GM23248 (cell line): ENCODE measurements around the gene AVPR1B. TPM values are rescaled to one million over a fixed set of nuclear protein-coding genes. Genes with fewer than 3 reads are reported as not detected.
"Not testable (repeated sequence)": the region's sequence is repeated elsewhere in the genome, so short reads cannot be mapped to it uniquely, and the experiment has no call there.

ENCODE experiments used
- DNase-seq: peaks from one replicate; pipeline ENCODE4 v3.0.0-alpha.2; 2015
- H2AFZ ChIP-seq: fragments of 200-600 bp; sonication (generic); 2 replicates; pipeline ENCODE4 v1.6.1; 2016; ENCODE audit warnings: antibody characterized with exemption
- H3F3A ChIP-seq: fragments of 200-600 bp; sonication (generic); 2 replicates; pipeline ENCODE4 v1.6.1; 2016; ENCODE audit warnings: mild to moderate bottlenecking, antibody characterized with exemption, mixed run types; ENCODE audit not compliant: insufficient read depth
- H3K27ac ChIP-seq: fragments of 200-600 bp; sonication (generic); 2 replicates; pipeline ENCODE4 v1.5.1; 2016; ENCODE audit warnings: mild to moderate bottlenecking
- H3K27me3 ChIP-seq: fragments of 200-600 bp; sonication (generic); replicated peaks from 2 replicates; pipeline ENCODE4 v1.6.1; 2016; ENCODE audit warnings: mild to moderate bottlenecking; ENCODE audit not compliant: insufficient read depth
- H3K36me3 ChIP-seq: fragments of 200-600 bp; sonication (generic); 2 replicates; pipeline ENCODE4 v1.6.1; 2016; ENCODE audit warnings: low read depth, mild to moderate bottlenecking
- H3K4me1 ChIP-seq: fragments of 200-600 bp; sonication (generic); 2 replicates; pipeline ENCODE4 v1.6.1; 2016; ENCODE audit warnings: mild to moderate bottlenecking; ENCODE audit not compliant: insufficient read depth
- H3K4me2 ChIP-seq: fragments of 200-600 bp; sonication (generic); one replicate; pipeline ENCODE4 v1.6.1; 2016; ENCODE audit warnings: mild to moderate bottlenecking; ENCODE audit not compliant: unreplicated experiment
- H3K4me3 ChIP-seq: fragments of 200-600 bp; sonication (generic); 2 replicates; pipeline ENCODE4 v1.5.1; 2016; ENCODE audit warnings: mild to moderate bottlenecking
- H3K79me2 ChIP-seq: fragments of 200-600 bp; sonication (generic); 2 replicates; pipeline ENCODE4 v1.6.1; 2016; ENCODE audit warnings: mild to moderate bottlenecking; ENCODE audit not compliant: insufficient read depth
- H3K9ac ChIP-seq: fragments of 200-600 bp; sonication (generic); 2 replicates; pipeline ENCODE4 v1.6.1; 2016; ENCODE audit warnings: mild to moderate bottlenecking
- H3K9me2 ChIP-seq: fragments of 200-600 bp; sonication (generic); 2 replicates; pipeline ENCODE4 v1.6.1; 2016; ENCODE audit warnings: mixed run types, mild to moderate bottlenecking, moderate library complexity; ENCODE audit not compliant: insufficient read depth
- H3K9me3 ChIP-seq: fragments of 200-600 bp; sonication (generic); one replicate; pipeline ENCODE4 v1.6.1; 2017; ENCODE audit warnings: low read depth
- H4K20me1 ChIP-seq: fragments of 200-600 bp; sonication (generic); 2 replicates; pipeline ENCODE4 v1.6.0; 2016; ENCODE audit not compliant: insufficient read depth
- EZH2 ChIP-seq: fragments of 200-600 bp; sonication (generic); IDR thresholded peaks from 2 replicates; pipeline ENCODE4 v1.6.1; 2018; ENCODE audit warnings: antibody characterized with exemption, mild to moderate bottlenecking; ENCODE audit not compliant: insufficient read depth, poor library complexity, severe bottlenecking
- EZH2phosphoT487 ChIP-seq: fragments of 200-600 bp; sonication (generic); IDR thresholded peaks from 2 replicates; pipeline ENCODE4 v1.6.1; 2018; ENCODE audit warnings: antibody characterized with exemption, moderate library complexity, mild to moderate bottlenecking, low read depth; ENCODE audit not compliant: insufficient read depth
- WGBS, 2 experiments: methylation state at CpG; one replicate each; pipeline ENCODE4 v1.1.6; 2015 to 2017; ENCODE audit warnings: low lambda C conversion rate in 2 of 2, low coverage in 1 of 2; ENCODE audit errors: missing lambda C conversion rate in 2 of 2; 5-methylcytosine and 5-hydroxymethylcytosine counted together
- in situ Hi-C: fragments of 300-500 bp; cut with MboI; formaldehyde crosslinking; loops from 2 replicates; pipeline ENCODE4 v1.15.0; 2020
- polyA plus RNA-seq: library from polyadenylated mRNA; unstranded; fragments of >200 nt; fragmentation: Nextera tagmentation; extraction: Ambion mirVana; gene quantifications from 2 replicates; pipeline ENCODE4 v1.2.1, GENCODE V29; 2016
- small RNA-seq: library from RNA; depleted of rRNA; stranded (forward); fragments of <200 nt; gene quantifications from one replicate; pipeline ENCODE3, GENCODE V24; 2014; ENCODE audit warnings: low read depth, low replicate concordance
- total RNA-seq: library from RNA; depleted of rRNA; stranded (reverse); fragments of >200 nt; shearing (Covaris generic); gene quantifications from 2 replicates; pipeline ENCODE4 v1.2.3, GENCODE V29; 2014; rRNA removed

AVPR1B gene
- total and polyA plus RNA-seq, 2 experiments from 2014 or later, result not detected

GRCh38 chr1:206065547-206066145 is 51.5 kb downstream of the AVPR1B start:
- in situ Hi-C loops, result no loop called here
- 74 to 78% methylated on average over 4 of the region's 4 CpGs for WGBS, 2 experiments
- H3F3A ChIP-seq, result no peaks in the 10 kb centered on the region

GRCh38 chr1:206064501-206064900 is 52.7 kb downstream of the AVPR1B start:
- H3K36me3 ChIP-seq, H3K27ac ChIP-seq, H3F3A ChIP-seq, in situ Hi-C loops, H3K4me2 ChIP-seq, DNase-seq, H3K4me1 ChIP-seq, H3K79me2 ChIP-seq, H3K9me3 ChIP-seq, H4K20me1 ChIP-seq, H3K9ac ChIP-seq, H2AFZ ChIP-seq, H3K9me2 ChIP-seq, H3K4me3 ChIP-seq: not testable (repeated sequence)
- WGBS, 2 experiments, result 92% methylated on average over 4 to 13 of the region's 25 CpGs
- peaks cover 35% of the 10 kb centered on the region for H3K27me3 ChIP-seq

More at GRCh38 chr1:206065547-206066145, 51.5 kb downstream of the AVPR1B start:
- no peak overlapping the region for H3K4me2 ChIP-seq
- no peak for DNase-seq
- no peak overlapping the region for H3K4me3 ChIP-seq
- H3K27me3 ChIP-seq, result peaks cover 31% of the 10 kb centered on the region
- H3K4me1 ChIP-seq, result no peaks in the 10 kb centered on the region
- no peaks in the 10 kb centered on the region for H3K79me2 ChIP-seq
- no peak overlapping the region for H3K9ac ChIP-seq
- TF ChIP-seq EZH2 (no peak), EZH2phosphoT487 (no peak)
- no peaks in the 10 kb centered on the region for H3K9me2 ChIP-seq
- no peaks in the 10 kb centered on the region for H3K36me3 ChIP-seq
- H2AFZ ChIP-seq, result no peak overlapping the region
- no peaks in the 10 kb centered on the region for H3K9me3 ChIP-seq
- H3K27ac ChIP-seq, result no peak overlapping the region
- no peaks in the 10 kb centered on the region for H4K20me1 ChIP-seq

GRCh38 chr1:206064001-206064400 is 53.2 kb downstream of the AVPR1B start:
- H3K27ac ChIP-seq, DNase-seq, H3K9ac ChIP-seq, H4K20me1 ChIP-seq, H3F3A ChIP-seq, in situ Hi-C loops, H3K4me1 ChIP-seq, H3K9me2 ChIP-seq, H3K4me2 ChIP-seq, H3K79me2 ChIP-seq, H2AFZ ChIP-seq, H3K36me3 ChIP-seq, H3K4me3 ChIP-seq, H3K9me3 ChIP-seq: not testable (repeated sequence)
- H3K27me3 ChIP-seq, result peaks cover 30% of the 10 kb centered on the region
- 83% methylated on average over 32 of the region's 35 CpGs; no CpG with 5 or more reads in 1 of the 2 experiments for WGBS, 2 experiments

GRCh38 chr1:206062464-206062863 is 54.7 kb downstream of the AVPR1B start:
- WGBS, 2 experiments, result 57 to 63% methylated on average over 6 of the region's 6 CpGs
- Histone ChIP-seq H3K79me2 (no peaks in the 10 kb centered on the region), H3F3A (no peaks in the 10 kb centered on the region), H4K20me1 (no peaks in the 10 kb centered on the region), H3K9ac (no peak overlapping the region), H3K27ac (no peak overlapping the region), H3K4me2 (no peak overlapping the region), H3K36me3 (no peaks in the 10 kb centered on the region), H2AFZ (no peak overlapping the region), H3K27me3 (peaks cover 15% of the 10 kb centered on the region), H3K4me1 (no peaks in the 10 kb centered on the region), H3K9me3 (no peaks in the 10 kb centered on the region), H3K4me3 (no peak overlapping the region), H3K9me2 (no peaks in the 10 kb centered on the region)
- peak; percentile 6 for DNase-seq
- in situ Hi-C loops, result no loop called here
- TF ChIP-seq EZH2phosphoT487 (no peak), EZH2 (no peak)

- Histone ChIP-seq H3K4me3 (no peak overlapping the region), H3K9me3 (no peaks in the 10 kb centered on the region), H3K4me1 (no peaks in the 10 kb centered on the region), H2AFZ (no peak overlapping the region), H3K36me3 (no peaks in the 10 kb centered on the region), H3K27ac (no peak overlapping the region), H3K9me2 (no peaks in the 10 kb centered on the region), H3K27me3 (peaks cover 19% of the 10 kb centered on the region), H3K4me2 (no peak overlapping the region), H3K9ac (no peak overlapping the region), H3F3A (no peaks in the 10 kb centered on the region), H3K79me2 (no peaks in the 10 kb centered on the region), H4K20me1 (no peaks in the 10 kb centered on the region)
- in situ Hi-C loops, result no loop called here
- DNase-seq, result no peak
- WGBS, 2 experiments, result 83 to 85% methylated on average over 3 of the region's 3 CpGs
- TF ChIP-seq EZH2phosphoT487 (no peak), EZH2 (no peak)
Measured at GRCh38 chr1:206060844-206061243, 56.3 kb downstream of the AVPR1B start.

Small RNA genes lying within 50 kb of the gene (small RNA-seq; reads per million reads assigned to genes)
- not detected for gene RF00271

Other genes starting within 250 kb of the AVPR1B start
- gene SLC26A9, start 173.9 kb downstream of the AVPR1B start, total RNA-seq, result not detected in 2 replicates
- not detected in 2 replicates for gene SLC26A9, start 173.9 kb downstream of the AVPR1B start, polyA plus RNA-seq
- gene RAB7B, start 114.0 kb downstream of the AVPR1B start, total RNA-seq, result 2.8 and 7.1 TPM in 2 replicates
- 7.6 and 7.7 TPM in 2 replicates for gene RAB7B, start 114.0 kb downstream of the AVPR1B start, polyA plus RNA-seq
- gene CTSE, start 93.5 kb downstream of the AVPR1B start, total RNA-seq, result not detected in 2 replicates
- not detected in 2 replicates for gene CTSE, start 93.5 kb downstream of the AVPR1B start, polyA plus RNA-seq
- not detected in 2 replicates for gene RHEX, start 64.2 kb downstream of the AVPR1B start, total RNA-seq
- gene RHEX, start 64.2 kb downstream of the AVPR1B start, polyA plus RNA-seq, result not detected in 2 replicates
- 2.5 TPM in 1 of 2 replicates, not detected in the other for gene FAM72A, start 85.5 kb upstream of the AVPR1B start, total RNA-seq
- gene FAM72A, start 85.5 kb upstream of the AVPR1B start, polyA plus RNA-seq, result 3.1 and 4.3 TPM in 2 replicates
- 51.1 and 55.3 TPM in 2 replicates for gene SRGAP2, start 86.2 kb upstream of the AVPR1B start, total RNA-seq
- gene SRGAP2, start 86.2 kb upstream of the AVPR1B start, polyA plus RNA-seq, result 35.8 and 42.3 TPM in 2 replicates